ENCODE data around the gene SPRN.
"Not testable (repeated sequence)": the region's sequence is repeated elsewhere in the genome, so short reads cannot be mapped to it uniquely, and the experiment has no call there.

The SPRN gene

DNA sequence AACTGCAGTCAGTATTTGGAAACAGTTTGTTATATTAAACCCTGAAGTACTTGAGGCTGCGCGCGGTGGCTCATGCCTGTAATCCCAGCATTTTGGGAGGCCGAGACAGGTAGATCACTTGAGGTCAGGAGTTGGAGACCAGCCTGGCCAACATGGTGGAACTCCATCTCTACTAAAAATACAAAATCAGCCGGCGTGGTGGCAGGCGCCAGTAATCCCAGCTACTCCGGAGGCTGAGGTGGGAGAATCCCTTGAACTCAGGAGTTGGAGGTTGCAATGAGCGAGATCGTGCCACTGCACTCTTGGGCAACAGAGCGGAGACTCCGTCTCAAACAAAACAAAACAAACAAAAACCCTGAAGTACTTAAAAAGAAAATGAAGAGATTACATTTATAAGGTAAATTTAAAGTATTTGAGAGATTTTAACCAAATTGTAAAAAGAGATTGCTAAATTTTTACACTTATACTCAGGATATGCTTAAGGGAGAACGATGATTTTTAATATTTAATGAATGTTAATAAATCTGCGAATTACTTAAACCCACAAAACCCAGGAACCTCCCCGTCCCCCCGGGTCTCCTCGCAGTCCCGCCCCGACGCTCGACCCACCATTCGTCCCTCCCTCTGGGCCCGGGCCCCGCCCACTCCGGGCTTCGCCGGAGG is 30.9 kb downstream of the SPRN start:
- H3K27me3 ChIP-seq (ENCODE audit: control insufficient read depth, insufficient read depth, low read length): no peaks in the 10 kb centered on the region
- H3K4me1 ChIP-seq (ENCODE audit: control insufficient read depth, insufficient read depth, low read length): no peaks in the 10 kb centered on the region
- H3K27ac ChIP-seq (ENCODE audit: low read length): no peak overlapping the region
- DNase-seq (ENCODE audit: low read depth, low spot score): no peak
- no peaks in the 10 kb centered on the region for H3K9me3 ChIP-seq (ENCODE audit: control insufficient read depth, insufficient read depth, low read length)
- H3K36me3 ChIP-seq (ENCODE audit: control insufficient read depth, insufficient read depth, low read length): peaks cover 8% of the 10 kb centered on the region
- H3K4me3 ChIP-seq (ENCODE audit: low read length): no peak overlapping the region; the same call in 1 of the 2 replicates
- WGBS (ENCODE audit: insufficient coverage, insufficient read length): no CpG with 5 or more reads among the region's 27 CpGs

DNA sequence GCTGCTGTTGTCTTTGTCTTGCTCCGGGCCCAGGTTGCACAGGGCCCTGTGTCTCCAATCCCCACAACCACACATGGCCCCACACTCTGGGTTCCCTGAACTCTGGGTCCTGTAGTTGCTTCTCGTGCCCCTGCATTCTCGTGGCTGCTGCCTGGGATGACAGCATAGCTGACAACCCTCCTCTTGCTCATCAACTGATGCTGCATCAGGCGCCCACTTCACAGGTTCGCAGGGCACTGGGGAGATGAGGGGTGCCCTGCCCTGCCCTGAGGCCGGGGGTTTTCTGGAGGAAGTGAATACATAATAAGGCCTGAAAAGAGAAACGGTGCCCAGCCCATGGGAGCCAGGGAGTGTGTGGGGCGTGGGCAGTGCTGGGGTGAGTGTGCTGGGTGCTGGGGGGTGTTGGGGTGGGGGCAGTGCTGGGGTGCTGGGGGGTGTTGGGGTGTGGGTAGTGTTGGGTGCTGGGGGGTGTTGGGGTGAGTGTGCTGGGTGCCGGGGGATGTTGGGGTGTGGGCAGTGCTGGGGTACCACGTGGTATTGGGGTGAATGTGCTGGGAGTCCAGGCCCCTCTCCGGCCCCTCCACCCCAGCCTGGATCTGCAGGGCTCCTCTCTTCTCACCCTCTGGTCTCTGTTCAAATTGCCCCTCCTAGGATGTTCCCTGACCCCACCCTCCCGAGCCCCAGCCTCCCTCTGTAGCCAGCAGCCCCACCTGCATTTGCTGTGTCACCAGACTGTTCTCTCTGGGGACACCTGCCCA is 32.5 kb downstream of the SPRN start:
- no peaks in the 10 kb centered on the region for H3K4me1 ChIP-seq (ENCODE audit: control insufficient read depth, insufficient read depth, low read length)
- H3K9me3 ChIP-seq (ENCODE audit: control insufficient read depth, insufficient read depth, low read length): no peaks in the 10 kb centered on the region
- no CpG with 5 or more reads among the region's 12 CpGs for WGBS (ENCODE audit: insufficient coverage, insufficient read length)
- H3K36me3 ChIP-seq (ENCODE audit: control insufficient read depth, insufficient read depth, low read length): peaks cover 6% of the 10 kb centered on the region
- H3K4me3 ChIP-seq (ENCODE audit: low read length): no peak overlapping the region
- DNase-seq (ENCODE audit: low read depth, low spot score): no peak
- H3K27ac ChIP-seq (ENCODE audit: low read length): no peak overlapping the region
- no peaks in the 10 kb centered on the region for H3K27me3 ChIP-seq (ENCODE audit: control insufficient read depth, insufficient read depth, low read length)

DNA sequence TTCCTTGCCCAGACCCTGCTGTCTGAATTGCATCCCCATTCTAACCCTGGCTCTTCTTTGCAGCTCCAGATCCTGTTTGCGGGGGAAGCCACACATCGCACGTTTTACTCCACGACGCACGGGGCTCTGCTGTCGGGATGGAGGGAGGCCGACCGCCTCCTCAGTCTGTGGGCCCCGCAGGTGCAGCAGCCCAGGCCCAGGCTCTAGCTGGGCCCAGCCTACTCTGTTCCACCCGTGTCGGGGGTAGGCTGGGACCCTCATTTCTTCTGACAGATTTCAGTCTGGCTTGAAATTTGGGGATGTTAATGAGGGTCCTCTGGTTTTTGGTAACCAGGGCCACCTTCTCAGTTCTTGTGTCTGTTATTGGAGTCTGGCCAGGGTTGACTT is 33.2 kb downstream of the SPRN start:
- DNase-seq (ENCODE audit: low read depth, low spot score): no peak
- Histone ChIP-seq H3K4me1 (ENCODE audit: control insufficient read depth, insufficient read depth, low read length) (no peaks in the 10 kb centered on the region), H3K9me3 (ENCODE audit: control insufficient read depth, insufficient read depth, low read length) (no peaks in the 10 kb centered on the region), H3K36me3 (ENCODE audit: control insufficient read depth, insufficient read depth, low read length) (peaks cover 4% of the 10 kb centered on the region), H3K27me3 (ENCODE audit: control insufficient read depth, insufficient read depth, low read length) (no peaks in the 10 kb centered on the region), H3K27ac (ENCODE audit: low read length) (no peak overlapping the region), H3K4me3 (ENCODE audit: low read length) (no peak overlapping the region)
- WGBS (ENCODE audit: insufficient coverage, insufficient read length): no CpG with 5 or more reads among the region's 12 CpGs

DNA sequence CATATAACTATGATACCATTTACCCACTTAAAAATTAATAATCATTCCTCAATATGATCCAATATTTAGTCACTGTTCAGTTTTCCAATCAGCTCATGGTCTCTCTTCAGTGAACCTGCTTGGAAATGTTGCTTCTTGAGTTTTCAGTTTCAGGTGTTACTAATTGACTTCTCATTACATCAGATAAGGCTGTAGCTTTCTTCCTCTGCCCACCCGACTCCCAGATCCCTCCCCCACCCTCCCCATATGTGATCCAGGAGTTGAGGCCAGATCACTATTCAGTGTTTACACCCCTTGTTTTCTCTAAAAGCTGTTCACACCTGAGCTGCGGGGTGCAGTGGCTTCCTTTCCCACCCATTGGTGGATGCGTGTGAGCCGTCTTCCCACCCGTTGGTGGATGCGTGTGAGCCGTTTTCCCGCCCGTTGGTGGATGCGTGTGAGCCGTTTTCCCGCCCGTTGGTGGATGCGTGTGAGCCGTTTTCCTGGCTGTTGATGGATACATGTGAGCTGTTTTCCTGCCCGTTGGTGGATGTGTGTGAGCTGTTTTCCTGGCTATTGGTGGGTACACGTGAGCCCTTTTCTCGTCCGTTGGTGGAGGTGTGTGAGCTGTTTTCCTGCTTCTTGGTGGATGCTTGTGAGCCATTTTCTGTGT is 33.7 kb downstream of the SPRN start:
- no CpG with 5 or more reads among the region's 19 CpGs for WGBS (ENCODE audit: insufficient coverage, insufficient read length)
- Histone ChIP-seq H3K27ac (ENCODE audit: low read length) (no peak overlapping the region), H3K36me3 (ENCODE audit: control insufficient read depth, insufficient read depth, low read length) (no peaks in the 10 kb centered on the region), H3K27me3 (ENCODE audit: control insufficient read depth, insufficient read depth, low read length) (no peaks in the 10 kb centered on the region), H3K4me1 (ENCODE audit: control insufficient read depth, insufficient read depth, low read length) (no peaks in the 10 kb centered on the region), H3K4me3 (ENCODE audit: low read length) (no peak overlapping the region), H3K9me3 (ENCODE audit: control insufficient read depth, insufficient read depth, low read length) (no peaks in the 10 kb centered on the region)
- DNase-seq (ENCODE audit: low read depth, low spot score): no peak

DNA sequence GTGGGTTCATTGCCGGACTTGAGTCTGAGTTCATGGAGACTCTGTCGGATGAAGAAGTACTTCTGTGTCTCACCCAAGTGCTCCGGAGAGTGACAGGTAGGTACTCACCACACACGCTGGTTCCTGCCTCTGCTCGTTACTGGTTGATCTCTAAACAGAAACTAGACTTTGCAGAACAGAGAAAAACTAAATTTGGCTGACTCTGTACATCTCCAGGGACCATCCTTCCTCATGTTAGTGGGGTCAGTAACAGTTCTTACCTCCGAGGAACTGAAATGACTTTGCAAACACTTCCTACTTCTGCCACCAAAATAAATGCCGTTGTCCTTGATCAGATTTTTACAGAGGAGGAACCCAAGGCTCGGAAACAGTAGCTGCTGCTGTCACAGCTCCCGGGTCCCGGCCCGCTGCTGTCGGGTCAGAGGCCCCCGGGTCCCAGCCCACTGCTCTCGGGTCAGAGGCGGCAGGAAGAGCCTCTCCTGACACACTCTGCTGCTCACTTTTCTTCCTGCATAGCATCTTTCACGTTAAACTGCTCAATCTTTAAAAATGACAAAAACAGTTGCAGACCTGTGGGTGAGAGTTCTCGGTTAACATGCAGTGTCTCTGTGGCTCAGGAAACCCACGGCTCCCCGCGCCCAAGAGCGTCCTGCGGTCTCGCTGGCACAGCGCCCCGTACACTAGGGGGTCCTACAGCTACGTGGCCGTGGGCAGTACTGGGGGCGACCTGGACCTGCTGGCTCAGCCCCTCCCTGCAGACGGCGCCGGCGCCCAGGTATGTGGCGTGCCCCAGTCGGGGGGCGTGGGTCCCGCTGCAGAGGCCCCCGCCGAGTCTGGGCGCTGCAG is 35.2 kb downstream of the SPRN start:
- Histone ChIP-seq H3K4me3 (ENCODE audit: low read length) (no peak overlapping the region), H3K36me3 (ENCODE audit: control insufficient read depth, insufficient read depth, low read length) (no peaks in the 10 kb centered on the region), H3K27ac (ENCODE audit: low read length) (no peak overlapping the region), H3K9me3 (ENCODE audit: control insufficient read depth, insufficient read depth, low read length) (no peaks in the 10 kb centered on the region), H3K4me1 (ENCODE audit: control insufficient read depth, insufficient read depth, low read length) (no peaks in the 10 kb centered on the region), H3K27me3 (ENCODE audit: control insufficient read depth, insufficient read depth, low read length) (no peaks in the 10 kb centered on the region)
- no CpG with 5 or more reads among the region's 39 CpGs for WGBS (ENCODE audit: insufficient coverage, insufficient read length)
- no peak for DNase-seq (ENCODE audit: low read depth, low spot score)

DNA sequence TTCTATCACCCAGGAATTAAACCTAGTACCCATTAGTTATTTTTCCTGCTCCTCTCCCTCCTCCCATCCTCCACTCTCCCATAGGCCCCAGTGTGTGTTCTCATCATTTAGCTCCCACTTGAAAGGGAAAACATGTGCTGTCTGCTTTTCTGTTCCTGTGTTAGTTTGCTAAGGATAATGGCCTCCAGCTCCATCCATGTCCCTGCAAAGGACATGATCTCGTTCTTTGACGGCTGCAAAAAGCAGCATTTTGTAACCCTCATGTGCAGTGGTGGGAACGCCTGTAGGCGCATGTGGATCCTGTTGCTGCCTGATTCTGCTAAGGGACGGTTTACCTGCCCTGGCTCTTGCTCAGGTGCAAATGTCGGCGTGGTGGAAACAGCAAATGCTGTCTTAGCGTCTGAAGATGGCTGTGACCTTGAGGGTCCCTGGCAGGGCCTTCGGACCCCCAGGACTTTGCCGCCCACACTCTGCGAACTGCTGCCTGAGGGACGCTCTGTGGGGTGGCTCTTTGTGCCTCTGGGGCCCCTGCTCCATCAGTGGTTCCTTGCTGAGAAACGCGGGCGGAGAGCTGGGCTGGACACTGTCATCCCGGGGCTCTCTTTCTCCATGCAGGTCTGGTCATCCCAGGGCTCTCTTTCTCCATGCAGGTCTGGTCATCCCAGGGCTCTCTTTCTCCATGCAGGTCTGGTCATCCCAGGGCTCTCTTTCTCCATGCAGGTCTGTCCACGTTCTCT is 36.0 kb downstream of the SPRN start:
- Histone ChIP-seq H3K27me3 (ENCODE audit: control insufficient read depth, insufficient read depth, low read length) (no peaks in the 10 kb centered on the region), H3K9me3 (ENCODE audit: control insufficient read depth, insufficient read depth, low read length) (no peaks in the 10 kb centered on the region), H3K27ac (ENCODE audit: low read length) (no peak overlapping the region), H3K36me3 (ENCODE audit: control insufficient read depth, insufficient read depth, low read length) (no peaks in the 10 kb centered on the region), H3K4me1 (ENCODE audit: control insufficient read depth, insufficient read depth, low read length) (no peaks in the 10 kb centered on the region), H3K4me3 (ENCODE audit: low read length) (no peak overlapping the region)
- no peak for DNase-seq (ENCODE audit: low read depth, low spot score)
- WGBS (ENCODE audit: insufficient coverage, insufficient read length): no CpG with 5 or more reads among the region's 17 CpGs

DNA sequence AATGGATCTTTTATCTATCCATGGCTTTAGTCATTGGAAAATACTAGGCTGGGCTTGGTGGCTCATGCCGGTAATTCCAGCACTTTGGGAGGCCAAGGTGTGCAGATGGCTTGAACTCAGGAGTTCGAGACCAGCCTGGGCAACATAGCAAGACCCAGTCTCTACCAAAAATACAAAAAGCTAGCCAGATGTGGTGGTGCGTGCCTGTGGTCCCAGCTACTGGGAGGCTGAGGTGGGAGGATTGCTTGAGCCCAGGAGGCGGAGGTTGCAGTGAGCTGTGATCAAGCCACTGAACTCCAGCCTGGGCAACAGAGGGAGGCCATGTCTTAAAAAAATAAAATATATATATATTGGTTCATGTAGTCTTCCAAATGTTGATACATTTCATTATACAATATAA is 37.5 kb downstream of the SPRN start:
- no CpG with 5 or more reads among the region's 4 CpGs for WGBS (ENCODE audit: insufficient coverage, insufficient read length)
- H3K4me1 ChIP-seq (ENCODE audit: control insufficient read depth, insufficient read depth, low read length); H3K9me3 ChIP-seq (ENCODE audit: control insufficient read depth, insufficient read depth, low read length); H3K27me3 ChIP-seq (ENCODE audit: control insufficient read depth, insufficient read depth, low read length); H3K27ac ChIP-seq (ENCODE audit: low read length); H3K4me3 ChIP-seq (ENCODE audit: low read length); H3K36me3 ChIP-seq (ENCODE audit: control insufficient read depth, insufficient read depth, low read length); DNase-seq (ENCODE audit: low read depth, low spot score): not testable (repeated sequence)

DNA sequence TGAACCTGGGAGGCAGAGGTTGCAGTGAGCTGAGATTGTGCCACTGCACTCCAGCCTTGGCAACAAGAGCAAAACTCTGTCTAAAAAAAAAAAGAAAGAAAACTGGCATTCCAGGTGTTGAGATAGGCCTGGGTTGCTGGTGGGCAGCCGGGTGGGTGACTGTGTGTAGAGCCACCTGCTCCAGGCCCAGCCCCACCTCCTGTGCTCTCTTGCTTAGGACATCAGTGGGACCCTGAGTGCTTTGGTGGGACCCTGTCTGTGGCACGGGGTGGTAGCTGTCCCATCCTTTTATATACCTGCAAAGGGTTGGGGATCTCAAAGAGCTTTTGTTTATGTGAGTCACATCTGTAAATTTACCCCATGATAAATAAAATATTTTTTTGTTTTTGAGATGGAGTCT is 39.2 kb downstream of the SPRN start:
- H3K4me3 ChIP-seq (ENCODE audit: low read length): no peak overlapping the region
- H3K27me3 ChIP-seq (ENCODE audit: control insufficient read depth, insufficient read depth, low read length): no peaks in the 10 kb centered on the region
- WGBS (ENCODE audit: insufficient coverage, insufficient read length): no CpG with 5 or more reads among the region's 2 CpGs

DNA sequence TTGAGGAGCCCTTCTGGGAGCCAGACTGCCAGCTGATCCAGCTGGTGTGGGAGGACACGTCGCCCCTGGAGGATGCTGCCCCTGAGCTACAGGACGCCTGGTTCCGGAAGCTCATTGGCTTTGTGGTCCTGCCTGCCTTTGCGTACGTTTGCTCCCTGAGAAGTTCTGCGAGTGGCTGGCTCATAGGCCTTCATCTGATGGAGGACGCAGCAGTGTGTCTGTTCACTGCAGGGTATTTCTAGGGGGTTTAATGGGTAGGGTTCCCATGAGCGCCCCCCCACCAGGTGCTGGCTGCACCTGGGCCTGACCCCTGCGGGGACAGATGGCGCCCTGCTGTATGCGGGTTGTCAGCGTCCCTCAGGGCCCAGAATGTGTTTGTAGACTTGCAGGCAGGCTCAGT is 40.4 kb downstream of the SPRN start:
- Histone ChIP-seq H3K4me1 (ENCODE audit: control insufficient read depth, insufficient read depth, low read length) (no peaks in the 10 kb centered on the region), H3K36me3 (ENCODE audit: control insufficient read depth, insufficient read depth, low read length) (no peaks in the 10 kb centered on the region), H3K4me3 (ENCODE audit: low read length) (no peak overlapping the region), H3K27me3 (ENCODE audit: control insufficient read depth, insufficient read depth, low read length) (no peaks in the 10 kb centered on the region), H3K9me3 (ENCODE audit: control insufficient read depth, insufficient read depth, low read length) (no peaks in the 10 kb centered on the region), H3K27ac (ENCODE audit: low read length) (no peak overlapping the region)
- DNase-seq (ENCODE audit: low read depth, low spot score): no peak
- WGBS (ENCODE audit: insufficient coverage, insufficient read length): no CpG with 5 or more reads among the region's 13 CpGs

More for the DNA sequence above, 39.2 kb downstream of the SPRN start:
- DNase-seq (ENCODE audit: low read depth, low spot score): no peak
- Histone ChIP-seq H3K9me3 (ENCODE audit: control insufficient read depth, insufficient read depth, low read length) (no peaks in the 10 kb centered on the region), H3K36me3 (ENCODE audit: control insufficient read depth, insufficient read depth, low read length) (no peaks in the 10 kb centered on the region), H3K27ac (ENCODE audit: low read length) (no peak overlapping the region), H3K4me1 (ENCODE audit: control insufficient read depth, insufficient read depth, low read length) (no peaks in the 10 kb centered on the region)

DNA sequence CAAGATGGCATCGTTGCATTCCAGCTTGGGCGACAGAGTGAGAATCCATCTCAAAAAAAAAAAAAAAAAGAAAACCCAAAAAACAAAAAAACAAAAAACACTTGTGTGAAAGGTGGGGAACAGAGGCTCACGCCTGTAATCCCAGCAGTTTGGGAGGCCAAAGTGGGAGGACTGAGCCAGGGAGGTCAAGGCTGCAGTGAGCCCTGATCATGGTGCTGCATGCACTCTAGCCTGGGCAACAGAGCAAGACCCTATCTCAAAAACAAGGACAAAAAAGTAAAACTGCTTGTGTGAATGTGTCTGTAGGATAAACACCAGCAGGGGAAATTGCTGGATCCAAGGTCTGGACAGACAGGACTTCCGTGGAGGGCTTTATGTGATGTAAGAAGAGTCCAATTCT is 40.9 kb downstream of the SPRN start:
- Histone ChIP-seq H3K27me3 (ENCODE audit: control insufficient read depth, insufficient read depth, low read length) (no peaks in the 10 kb centered on the region), H3K4me1 (ENCODE audit: control insufficient read depth, insufficient read depth, low read length) (no peaks in the 10 kb centered on the region), H3K4me3 (ENCODE audit: low read length) (no peak overlapping the region), H3K9me3 (ENCODE audit: control insufficient read depth, insufficient read depth, low read length) (no peaks in the 10 kb centered on the region), H3K27ac (ENCODE audit: low read length) (no peak overlapping the region), H3K36me3 (ENCODE audit: control insufficient read depth, insufficient read depth, low read length) (no peaks in the 10 kb centered on the region)
- no CpG with 5 or more reads among the region's 4 CpGs for WGBS (ENCODE audit: insufficient coverage, insufficient read length)
- no peak for DNase-seq (ENCODE audit: low read depth, low spot score)
